ENCODE results near the gene CDKAL1.

GRCh38 chr6:20905377-20905776 lies 371.1 kb downstream of the CDKAL1 start:
- no peak for TF ChIP-seq CTCF (IDR thresholded peaks at IDR 0.05; ENCODE audit: low read length)
- no peak for TF ChIP-seq EZH2phosphoT487 (IDR thresholded peaks at IDR 0.05; ENCODE audit: low read length)
- TF ChIP-seq EZH2 (optimal IDR thresholded peaks at IDR 0.05; ENCODE audit: low read depth, low read length): no peak
